ENCODE results near the gene PEX11A. TPM values are rescaled to one million over a fixed set of nuclear protein-coding genes. Genes with fewer than 3 reads are reported as not detected.

Gene PEX11A
- total RNA-seq, 1 experiment from 2014 or later, result 3.0 TPM

DNA sequence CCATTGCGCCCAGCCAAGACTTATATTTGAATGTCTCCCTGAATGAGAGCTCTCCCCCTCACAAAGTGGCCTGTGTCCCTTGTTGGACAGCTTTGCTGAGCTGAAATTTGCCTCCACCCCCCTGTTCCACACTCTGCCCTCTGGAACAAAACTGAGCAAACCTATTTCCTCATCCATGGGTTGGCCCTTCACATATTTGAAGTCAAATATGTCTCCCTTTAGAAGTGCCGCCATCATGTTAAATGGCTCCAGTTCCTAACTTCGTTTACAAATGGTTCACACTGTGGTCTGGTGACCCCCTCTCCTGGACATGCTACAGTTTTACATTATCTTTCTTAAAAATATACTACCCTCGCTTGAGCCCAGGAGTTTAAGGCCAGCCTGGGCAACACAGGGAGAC, 16.0 kb downstream of the PEX11A start (continued):
- no peak for TF ChIP-seq AFF4 (CRISPR knock-in tag; IDR thresholded peaks at IDR 0.05; ENCODE audit: borderline replicate concordance)
- TF ChIP-seq ZNF263 (CRISPR knock-in tag; IDR thresholded peaks at IDR 0.05; ENCODE audit: low read depth), result no peak
- no peak for TF ChIP-seq OVOL2 (CRISPR knock-in tag; IDR thresholded peaks at IDR 0.05; ENCODE audit: borderline replicate concordance)
- TF ChIP-seq ZNF317 (CRISPR knock-in tag; IDR thresholded peaks at IDR 0.05; ENCODE audit: borderline replicate concordance, low read depth), result no peak
- TF ChIP-seq FOXJ3 (CRISPR knock-in tag; IDR thresholded peaks at IDR 0.05; ENCODE audit: borderline replicate concordance), result no peak
- TF ChIP-seq PREB (CRISPR knock-in tag; IDR thresholded peaks at IDR 0.05; ENCODE audit: borderline replicate concordance), result no peak
- TF ChIP-seq GRHL2 (CRISPR knock-in tag; IDR thresholded peaks at IDR 0.05; ENCODE audit: insufficient replicate concordance, severe bottlenecking), result no peak

- no peak overlapping the region for H3K27ac Mint-ChIP-seq
- ChIA-PET POLR2A (no interaction called here), CTCF (interaction anchor here (0.5 to 1.9 kb wide), 44 partner anchors 8 to 647 kb away, joined by 3 to 33 read pairs (median 5); partner anchors contain the start of genes ANPEP, AP3S2, KIF7 and MESP1)
- H3K27me3 Mint-ChIP-seq (ENCODE audit: low read depth), result peaks cover 2% of the 10 kb centered on the region; the same call in 1 of the 2 replicates
- no peaks in the 10 kb centered on the region; the same call in 1 of the 2 replicates for H3K4me1 Mint-ChIP-seq
- peak; percentile 96 for ATAC-seq
- no peaks in the 10 kb centered on the region for H3K36me3 Mint-ChIP-seq
- H3K9me3 Mint-ChIP-seq, result no peaks in the 10 kb centered on the region
- DNase-seq (ENCODE audit: low spot score), result peak; percentile 86
- TF ChIP-seq, protein P1, sequence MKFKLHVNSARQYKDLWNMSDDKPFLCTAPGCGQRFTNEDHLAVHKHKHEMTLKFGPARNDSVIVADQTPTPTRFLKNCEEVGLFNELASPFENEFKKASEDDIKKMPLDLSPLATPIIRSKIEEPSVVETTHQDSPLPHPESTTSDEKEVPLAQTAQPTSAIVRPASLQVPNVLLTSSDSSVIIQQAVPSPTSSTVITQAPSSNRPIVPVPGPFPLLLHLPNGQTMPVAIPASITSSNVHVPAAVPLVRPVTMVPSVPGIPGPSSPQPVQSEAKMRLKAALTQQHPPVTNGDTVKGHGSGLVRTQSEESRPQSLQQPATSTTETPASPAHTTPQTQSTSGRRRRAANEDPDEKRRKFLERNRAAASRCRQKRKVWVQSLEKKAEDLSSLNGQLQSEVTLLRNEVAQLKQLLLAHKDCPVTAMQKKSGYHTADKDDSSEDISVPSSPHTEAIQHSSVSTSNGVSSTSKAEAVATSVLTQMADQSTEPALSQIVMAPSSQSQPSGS (CRISPR knock-in tag; IDR thresholded peaks at IDR 0.05; ENCODE audit: borderline replicate concordance, low read depth), result no peak
- TF ChIP-seq, protein P2, sequence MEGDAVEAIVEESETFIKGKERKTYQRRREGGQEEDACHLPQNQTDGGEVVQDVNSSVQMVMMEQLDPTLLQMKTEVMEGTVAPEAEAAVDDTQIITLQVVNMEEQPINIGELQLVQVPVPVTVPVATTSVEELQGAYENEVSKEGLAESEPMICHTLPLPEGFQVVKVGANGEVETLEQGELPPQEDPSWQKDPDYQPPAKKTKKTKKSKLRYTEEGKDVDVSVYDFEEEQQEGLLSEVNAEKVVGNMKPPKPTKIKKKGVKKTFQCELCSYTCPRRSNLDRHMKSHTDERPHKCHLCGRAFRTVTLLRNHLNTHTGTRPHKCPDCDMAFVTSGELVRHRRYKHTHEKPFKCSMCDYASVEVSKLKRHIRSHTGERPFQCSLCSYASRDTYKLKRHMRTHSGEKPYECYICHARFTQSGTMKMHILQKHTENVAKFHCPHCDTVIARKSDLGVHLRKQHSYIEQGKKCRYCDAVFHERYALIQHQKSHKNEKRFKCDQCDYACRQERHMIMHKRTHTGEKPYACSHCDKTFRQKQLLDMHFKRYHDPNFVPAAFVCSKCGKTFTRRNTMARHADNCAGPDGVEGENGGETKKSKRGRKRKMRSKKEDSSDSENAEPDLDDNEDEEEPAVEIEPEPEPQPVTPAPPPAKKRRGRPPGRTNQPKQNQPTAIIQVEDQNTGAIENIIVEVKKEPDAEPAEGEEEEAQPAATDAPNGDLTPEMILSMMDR (IDR thresholded peaks at IDR 0.05), result peak; percentile 67
- TF ChIP-seq PREB (CRISPR knock-in tag; IDR thresholded peaks at IDR 0.05; ENCODE audit: borderline replicate concordance), result no peak
- H3K4me3 Mint-ChIP-seq, result no peak overlapping the region
These were observed 17.4 kb downstream of the PEX11A start for GRCh38 chr15:89673165-89673512.

- ATAC-seq, result peak; percentile 40
- Mint-ChIP-seq H3K27ac (no peak overlapping the region), H3K4me1 (no peaks in the 10 kb centered on the region; the same call in 1 of the 2 replicates), H3K4me3 (no peak overlapping the region), H3K27me3 (ENCODE audit: low read depth) (peaks cover 4% of the 10 kb centered on the region; the same call in 1 of the 2 replicates), H3K36me3 (no peaks in the 10 kb centered on the region), H3K9me3 (no peaks in the 10 kb centered on the region)
- ChIA-PET POLR2A (no interaction called here), CTCF (interaction anchor here (0.5 to 1.9 kb wide), 43 partner anchors 9 to 648 kb away, joined by 3 to 33 read pairs (median 5); partner anchors contain the start of genes ANPEP, AP3S2, KIF7 and MESP1)
- no peak for DNase-seq (ENCODE audit: low spot score)
- TF ChIP-seq MAX (CRISPR knock-in tag; IDR thresholded peaks at IDR 0.05), result no peak
- TF ChIP-seq TP53 (CRISPR knock-in tag; IDR thresholded peaks at IDR 0.05), result 0 out of 2 replicates have a peak, but pooled peaks have one; percentile 37
These were observed 18.1 kb downstream of the PEX11A start for GRCh38 chr15:89672221-89673164.
